HCT116 (cell line): ENCODE results near the gene FGFR4. TPM values are rescaled to one million over a fixed set of nuclear protein-coding genes. Genes with fewer than 3 reads are reported as not detected.
A peak's percentile ranks its signal among the peaks of the same experiment; 100 is the strongest.

Experiments used
- ATAC-seq: fragments of 200-7000 bp; cut with Tn5 transposase; 2 replicates; pipeline ENCODE4 v1.9.1; 2020; ENCODE audit warnings: mild to moderate bottlenecking, moderate library complexity
- BruUV-seq: library from RNA; stranded (reverse); fragments of 400-500 nt; replicated peaks from 2 replicates; lab custom pipeline; 2021; lab: Mats Ljungman, UMichigan
- CTCF ChIA-PET: fragments of 300-600 bp; sonication (Branson Sonifier 250); formaldehyde crosslinking; loops from one replicate; lab custom pipeline; 2021; ENCODE audit warnings: antibody characterized with exemption; lab: Charles Lee
- POLR2A ChIA-PET: fragments of 300-600, 350-600 bp; sonication (Branson Sonifier 250); formaldehyde crosslinking; loops from one replicate; lab custom pipeline; 2021; ENCODE audit warnings: antibody characterized with exemption; lab: Charles Lee
- RAD21 ChIA-PET, 2 experiments: fragments of 300-600 bp; sonication (Branson Sonifier 250); formaldehyde crosslinking; loops; one replicate each; lab custom pipeline; 2023; ENCODE audit warnings: low total read pairs in 2 of 2; ENCODE audit not compliant: uncharacterized antibody in 2 of 2, unreplicated experiment in 2 of 2, low non-redundant PET in 1 of 2; lab: Charles Lee
- DNase-seq: peaks from one replicate; pipeline ENCODE4 v3.0.0-alpha.2; 2010; ENCODE audit warnings: low read depth, low spot score
- H2AFZ ChIP-seq: fragments of 200-600 bp; shearing (Covaris generic), sonication (generic); 2 replicates; pipeline ENCODE4 v1.6.1; 2017; ENCODE audit warnings: low read depth, mixed run types, mixed read lengths, antibody characterized with exemption, low read length; ENCODE audit not compliant: poor library complexity, severe bottlenecking
- H3K27ac ChIP-seq: 2 replicates; pipeline ENCODE4 v1.5.1; 2012; ENCODE audit warnings: low read depth, low read length
- H3K27me3 ChIP-seq: fragments of 200-600 bp; sonication (generic); 2 replicates; pipeline ENCODE4 v1.6.1; 2016; ENCODE audit warnings: mixed run types, low read length, mixed read lengths; ENCODE audit not compliant: insufficient read depth
- H3K36me3 ChIP-seq, 2 experiments: fragments of 200-500 bp in 1 of 2; fragments of 200-600 bp in 1 of 2; sonication (Bioruptor generic) in 1 of 2; sonication (generic) in 1 of 2; 2 replicates each; pipeline versions ENCODE4 v1.5.1 to v1.6.1; 2014 to 2016; ENCODE audit warnings: low read length in 2 of 2, inconsistent platforms in 1 of 2, mixed read lengths in 1 of 2, mixed run types in 1 of 2; ENCODE audit not compliant: insufficient read depth in 2 of 2, control insufficient read depth in 1 of 2
- H3K4me1 ChIP-seq, 2 experiments: fragments of 200-600 bp in 1 of 2; sonication (generic) in 1 of 2; 2 replicates each; pipeline versions ENCODE4 v1.5.1 to v1.6.1; 2012 to 2017; ENCODE audit warnings: low read length in 2 of 2, inconsistent platforms in 1 of 2, mild to moderate bottlenecking in 1 of 2, mixed read lengths in 1 of 2, mixed run types in 1 of 2, moderate library complexity in 1 of 2; ENCODE audit not compliant: insufficient read depth in 2 of 2, control insufficient read depth in 1 of 2
- H3K4me2 ChIP-seq: fragments of 200-600 bp; sonication (generic); 2 replicates; pipeline ENCODE4 v1.6.1; 2017; ENCODE audit warnings: mixed run types, low read length, mixed read lengths
- H3K4me3 ChIP-seq, 2 experiments: fragments of 200-600 bp in 1 of 2; sonication (generic) in 1 of 2; replicated peaks in 1 of 2; 2 replicates each; pipeline ENCODE4 v1.5.1; 2011 to 2016; ENCODE audit warnings: low read length in 2 of 2, control low read depth in 1 of 2, low read depth in 1 of 2, mild to moderate bottlenecking in 1 of 2, mixed read lengths in 1 of 2, mixed run types in 1 of 2
- H3K79me2 ChIP-seq: fragments of 200-600 bp; sonication (generic); 2 replicates; pipeline ENCODE4 v1.6.1; 2017; ENCODE audit warnings: mild to moderate bottlenecking, mixed run types, low read length, moderate library complexity, mixed read lengths; ENCODE audit not compliant: insufficient read depth
- H3K9ac ChIP-seq: fragments of 200-600 bp; sonication (generic); 2 replicates; pipeline ENCODE4 v1.6.1; 2016; ENCODE audit warnings: low read length, mixed read lengths
- H3K9me2 ChIP-seq: fragments of 200-600 bp; sonication (generic), shearing (Covaris generic); 2 replicates; pipeline ENCODE4 v1.6.1; 2017; ENCODE audit warnings: mixed run types, mild to moderate bottlenecking, moderate library complexity; ENCODE audit not compliant: insufficient read depth
- H3K9me3 ChIP-seq, 2 experiments: fragments of 200-500 bp in 1 of 2; fragments of 200-600 bp in 1 of 2; sonication (Bioruptor generic) in 1 of 2; sonication (generic) in 1 of 2; 2 replicates each; pipeline ENCODE4 v1.6.1; 2014 to 2017; ENCODE audit warnings: low read length in 2 of 2, mixed read lengths in 2 of 2, inconsistent platforms in 1 of 2, low read depth in 1 of 2, mild to moderate bottlenecking in 1 of 2, mixed run types in 1 of 2, moderate library complexity in 1 of 2; ENCODE audit not compliant: control insufficient read depth in 1 of 2, insufficient read depth in 1 of 2
- H4K20me1 ChIP-seq: fragments of 200-600 bp; sonication (generic), shearing (Covaris generic); 2 replicates; pipeline ENCODE4 v1.6.1; 2017; ENCODE audit warnings: mixed run types, mild to moderate bottlenecking, moderate library complexity; ENCODE audit not compliant: insufficient read depth
- CBX3 ChIP-seq: IDR thresholded peaks from 2 replicates; pipeline ENCODE4 v1.6.1; 2012; ENCODE audit warnings: low read depth
- CTCF ChIP-seq, 3 experiments: fragments of 200-600 bp in 1 of 3; sonication (generic) in 1 of 3; IDR thresholded peaks in 2 of 3; conservative IDR thresholded peaks in 1 of 3; 2 replicates each; pipeline ENCODE4 v1.5.1; 2012 to 2017; ENCODE audit warnings: low read depth in 2 of 3, low read length in 2 of 3, antibody characterized with exemption in 1 of 3, borderline replicate concordance in 1 of 3, control low read depth in 1 of 3, mild to moderate bottlenecking in 1 of 3, mixed read lengths in 1 of 3, mixed run types in 1 of 3, moderate library complexity in 1 of 3; ENCODE audit not compliant: insufficient read depth in 1 of 3
- ELF1 ChIP-seq: IDR thresholded peaks from 2 replicates; pipeline ENCODE4 v1.6.1; 2012; ENCODE audit warnings: low read depth, borderline replicate concordance
- POLR2A ChIP-seq: IDR thresholded peaks from 2 replicates; pipeline ENCODE4 v1.7.0; 2011; ENCODE audit warnings: borderline replicate concordance; ENCODE audit not compliant: insufficient read depth, insufficient read length; ENCODE audit errors: extremely low read depth
- POLR2AphosphoS5 ChIP-seq: IDR thresholded peaks from 2 replicates; pipeline ENCODE4 v1.6.1; 2011; ENCODE audit warnings: mild to moderate bottlenecking, low read depth, low read length, moderate library complexity
- SIN3A ChIP-seq: IDR thresholded peaks from 2 replicates; pipeline ENCODE4 v1.6.1; 2012; ENCODE audit warnings: low read depth
- SP1 ChIP-seq: IDR thresholded peaks from 2 replicates; pipeline ENCODE4 v1.6.1; 2012; ENCODE audit warnings: low read depth
- SRF ChIP-seq: IDR thresholded peaks from 2 replicates; pipeline ENCODE4 v1.6.1; 2012; ENCODE audit warnings: low read depth
- YY1 ChIP-seq: IDR thresholded peaks from 2 replicates; pipeline ENCODE4 v1.6.1; 2011; ENCODE audit warnings: low read length, low read depth, moderate library complexity, mild to moderate bottlenecking; ENCODE audit not compliant: insufficient replicate concordance; ENCODE audit errors: extremely low read depth
- ZFX ChIP-seq: fragments of 450-650 bp; IDR thresholded peaks from 2 replicates; pipeline ENCODE4 v1.6.1; 2017
- intact Hi-C: fragments of 100-400 bp; cut with micrococcal nuclease; formaldehyde crosslinking; loops from 2 replicates; pipeline ENCODE4 v1.10.0; 2022
- total RNA-seq: library from RNA; stranded (reverse); gene quantifications from one replicate; pipeline ENCODE4 v1.2.1, GENCODE V29; 2021; ENCODE audit not compliant: unreplicated experiment
- TF ChIP-seq, protein P1 (sequence below): IDR thresholded peaks from 2 replicates; pipeline ENCODE4 v1.6.1; 2012
- TF ChIP-seq, protein P2 (sequence below): IDR thresholded peaks from 2 replicates; pipeline ENCODE4 v1.6.1; 2012; ENCODE audit warnings: low read depth

Gene FGFR4
- total RNA-seq, 1 experiment from 2014 or later, result 78.1 TPM

- no TSS peak for BruUV-seq
- Histone ChIP-seq H3K4me3 (peak overlapping the region; percentile 78 to 90), H3K36me3 (peaks cover 0 to 28% of the 10 kb centered on the region in 2 experiments; a peak in 2 of 4 replicates), H3K4me2 (peak overlapping the region; percentile 88), H3K79me2 (peaks cover 44% of the 10 kb centered on the region), H3K9ac (peak overlapping the region; percentile 95), H3K27me3 (no peaks in the 10 kb centered on the region), H3K27ac (peak overlapping the region; percentile 86), H3K9me2 (no peaks in the 10 kb centered on the region), H3K9me3 (no peaks in the 10 kb centered on the region), H4K20me1 (no peaks in the 10 kb centered on the region), H3K4me1 (peaks cover 7 to 22% of the 10 kb centered on the region in 2 experiments; a peak in 3 of 4 replicates), H2AFZ (no peak overlapping the region)
- ATAC-seq, result peak; percentile 57
- ChIA-PET CTCF (interaction anchor here (0.6 to 1.2 kb wide), 2 partner anchors 26 to 175 kb away, joined by 3 to 4 read pairs; no protein-coding TSS in a partner anchor), POLR2A (no interaction called here), RAD21 (no interaction called here)
- no peak for DNase-seq
- TF ChIP-seq POLR2A (no peak), SP1 (no peak), CTCF (IDR thresholded peaks at IDR 0.05 in 2 of 3, conservative IDR thresholded peaks at IDR 0.05 in 1 of 3; ENCODE audit: borderline replicate concordance in 1 of 3, insufficient read depth in 1 of 3, low read depth in 2 of 3, low read length in 2 of 3) (no peak), YY1 (peak; percentile 51), CBX3 (no peak), SIN3A (no peak), SRF (no peak), POLR2AphosphoS5 (peak; percentile 26; the same call in 1 of the 2 replicates), ELF1 (no peak), ZFX (peak; percentile 99)
- TF ChIP-seq, protein P1, sequence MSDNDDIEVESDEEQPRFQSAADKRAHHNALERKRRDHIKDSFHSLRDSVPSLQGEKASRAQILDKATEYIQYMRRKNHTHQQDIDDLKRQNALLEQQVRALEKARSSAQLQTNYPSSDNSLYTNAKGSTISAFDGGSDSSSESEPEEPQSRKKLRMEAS, result peak; percentile 2; the same call in 1 of the 2 replicates
- TF ChIP-seq, protein P2, sequence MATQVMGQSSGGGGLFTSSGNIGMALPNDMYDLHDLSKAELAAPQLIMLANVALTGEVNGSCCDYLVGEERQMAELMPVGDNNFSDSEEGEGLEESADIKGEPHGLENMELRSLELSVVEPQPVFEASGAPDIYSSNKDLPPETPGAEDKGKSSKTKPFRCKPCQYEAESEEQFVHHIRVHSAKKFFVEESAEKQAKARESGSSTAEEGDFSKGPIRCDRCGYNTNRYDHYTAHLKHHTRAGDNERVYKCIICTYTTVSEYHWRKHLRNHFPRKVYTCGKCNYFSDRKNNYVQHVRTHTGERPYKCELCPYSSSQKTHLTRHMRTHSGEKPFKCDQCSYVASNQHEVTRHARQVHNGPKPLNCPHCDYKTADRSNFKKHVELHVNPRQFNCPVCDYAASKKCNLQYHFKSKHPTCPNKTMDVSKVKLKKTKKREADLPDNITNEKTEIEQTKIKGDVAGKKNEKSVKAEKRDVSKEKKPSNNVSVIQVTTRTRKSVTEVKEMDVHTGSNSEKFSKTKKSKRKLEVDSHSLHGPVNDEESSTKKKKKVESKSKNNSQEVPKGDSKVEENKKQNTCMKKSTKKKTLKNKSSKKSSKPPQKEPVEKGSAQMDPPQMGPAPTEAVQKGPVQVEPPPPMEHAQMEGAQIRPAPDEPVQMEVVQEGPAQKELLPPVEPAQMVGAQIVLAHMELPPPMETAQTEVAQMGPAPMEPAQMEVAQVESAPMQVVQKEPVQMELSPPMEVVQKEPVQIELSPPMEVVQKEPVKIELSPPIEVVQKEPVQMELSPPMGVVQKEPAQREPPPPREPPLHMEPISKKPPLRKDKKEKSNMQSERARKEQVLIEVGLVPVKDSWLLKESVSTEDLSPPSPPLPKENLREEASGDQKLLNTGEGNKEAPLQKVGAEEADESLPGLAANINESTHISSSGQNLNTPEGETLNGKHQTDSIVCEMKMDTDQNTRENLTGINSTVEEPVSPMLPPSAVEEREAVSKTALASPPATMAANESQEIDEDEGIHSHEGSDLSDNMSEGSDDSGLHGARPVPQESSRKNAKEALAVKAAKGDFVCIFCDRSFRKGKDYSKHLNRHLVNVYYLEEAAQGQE, result no peak
- intact Hi-C loops, result no loop called here
These were observed 47.4 kb downstream of the FGFR4 start for GRCh38 chr5:177133853-177134696.
